KOPT-K1 (cell line): ENCODE results near the gene C11orf24.
"Not testable (repeated sequence)": the region's sequence is repeated elsewhere in the genome, so short reads cannot be mapped to it uniquely, and the experiment has no call there.

ENCODE experiments used
- H3K27ac ChIP-seq: fragments of 200-600 bp; sonication (generic); 2 replicates; pipeline ENCODE4 v1.5.1; 2016; ENCODE audit warnings: antibody characterized with exemption, mild to moderate bottlenecking, low read depth, low read length; ENCODE audit not compliant: poor library complexity, severe bottlenecking
- H3K36me3 ChIP-seq: fragments of 200-600 bp; sonication (generic); 2 replicates; pipeline ENCODE4 v1.5.1; 2017; ENCODE audit warnings: antibody characterized with exemption, mild to moderate bottlenecking, low read length, moderate library complexity; ENCODE audit not compliant: insufficient read depth
- H3K9me3 ChIP-seq: fragments of 200-600 bp; sonication (generic); 2 replicates; pipeline ENCODE4 v1.5.1; 2017; ENCODE audit warnings: antibody characterized with exemption, low read length, mild to moderate bottlenecking; ENCODE audit not compliant: insufficient read depth, poor library complexity, severe bottlenecking

C11orf24 gene

DNA sequence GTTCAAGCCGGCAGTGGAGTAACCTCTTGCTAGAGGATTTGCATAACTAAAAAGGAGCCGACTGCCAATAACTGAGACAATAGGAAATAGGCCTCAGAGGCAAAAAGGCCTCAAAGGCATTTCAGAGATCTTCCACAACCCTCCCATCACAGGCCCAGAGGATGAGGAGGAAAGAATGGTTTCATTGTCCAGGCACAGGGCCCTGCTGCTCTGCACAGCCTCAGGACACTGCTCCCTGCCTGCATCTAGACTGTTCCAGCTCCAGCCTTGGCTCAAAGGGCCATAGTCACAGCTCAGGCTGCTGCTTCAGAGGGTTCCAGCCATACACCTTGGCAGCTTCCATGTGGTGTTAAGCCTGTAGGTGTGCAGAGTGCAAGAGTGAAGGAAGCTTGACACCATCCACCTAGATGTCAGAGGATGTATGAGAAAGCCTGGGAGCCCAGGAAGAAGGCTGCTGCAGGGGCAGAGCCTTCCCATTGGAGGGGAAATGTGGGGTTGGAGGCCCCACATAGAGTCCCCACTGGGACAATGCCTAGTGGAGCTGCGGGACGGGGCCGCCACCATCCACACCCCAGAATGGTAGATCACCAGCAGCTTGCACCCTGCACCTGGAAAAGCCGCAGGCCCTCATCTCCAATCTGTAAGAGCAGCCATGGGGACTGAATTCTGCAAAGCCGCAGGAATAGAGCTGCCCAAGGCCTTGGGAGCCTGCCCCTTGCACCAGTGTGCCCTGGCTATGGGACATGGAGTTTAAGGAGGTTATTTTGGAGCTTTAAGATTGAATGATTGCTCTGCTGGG is 32.4 kb upstream of the C11orf24 start:
- H3K36me3 ChIP-seq = no peaks in the 10 kb centered on the region
- no peak overlapping the region for H3K27ac ChIP-seq
- peaks cover 15% of the 10 kb centered on the region for H3K9me3 ChIP-seq

GRCh38 chr11:68303083-68303482 is 31.3 kb upstream of the C11orf24 start:
- peaks cover 15% of the 10 kb centered on the region for H3K9me3 ChIP-seq

DNA sequence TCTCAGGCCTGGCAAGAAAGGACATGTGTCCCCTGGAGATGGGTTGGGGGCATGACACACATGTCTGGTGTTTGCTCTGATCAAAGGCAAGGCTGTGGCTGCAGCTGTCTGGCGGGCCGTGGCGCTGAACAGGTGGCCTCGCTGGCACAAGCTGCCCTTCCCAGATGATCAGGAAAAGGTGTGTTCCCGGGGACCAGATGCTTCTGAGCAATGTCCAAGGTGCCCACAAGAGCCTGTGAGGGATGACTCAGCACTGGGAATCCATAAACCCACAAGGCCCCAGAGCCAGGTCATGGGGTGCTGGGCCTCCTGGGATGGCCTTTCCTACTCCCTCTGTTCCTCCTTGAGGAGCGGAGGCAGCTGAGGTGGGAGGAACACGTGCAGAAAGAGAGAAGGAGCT is 30.9 kb upstream of the C11orf24 start:
- peaks cover 15% of the 10 kb centered on the region for H3K9me3 ChIP-seq
- H3K27ac ChIP-seq = no peak overlapping the region
- no peaks in the 10 kb centered on the region for H3K36me3 ChIP-seq

More at GRCh38 chr11:68303083-68303482, 31.3 kb upstream of the C11orf24 start:
- no peak overlapping the region for H3K27ac ChIP-seq
- no peaks in the 10 kb centered on the region for H3K36me3 ChIP-seq

- H3K36me3 ChIP-seq = no peaks in the 10 kb centered on the region
- H3K9me3 ChIP-seq = peaks cover 15% of the 10 kb centered on the region
- no peak overlapping the region for H3K27ac ChIP-seq
These were observed 30.5 kb upstream of the C11orf24 start for GRCh38 chr11:68302256-68302655.

- Histone ChIP-seq H3K36me3 (no peaks in the 10 kb centered on the region), H3K27ac (no peak overlapping the region), H3K9me3 (peaks cover 15% of the 10 kb centered on the region)
These were observed 28.5 kb upstream of the C11orf24 start for GRCh38 chr11:68300076-68300830.

- H3K27ac ChIP-seq, H3K36me3 ChIP-seq: not testable (repeated sequence)
These were observed 27.7 kb upstream of the C11orf24 start for GRCh38 chr11:68299517-68299879.

GRCh38 chr11:68298659-68299516 is 27.1 kb upstream of the C11orf24 start:
- no peaks in the 10 kb centered on the region for H3K36me3 ChIP-seq
- peaks cover 3% of the 10 kb centered on the region for H3K9me3 ChIP-seq
- H3K27ac ChIP-seq = no peak overlapping the region

More at GRCh38 chr11:68299517-68299879, 27.7 kb upstream of the C11orf24 start:
- H3K9me3 ChIP-seq = not testable (repeated sequence)

GRCh38 chr11:68297812-68298658 is 26.3 kb upstream of the C11orf24 start:
- no peaks in the 10 kb centered on the region for H3K36me3 ChIP-seq
- no peak overlapping the region for H3K27ac ChIP-seq

GRCh38 chr11:68297494-68297811 is 25.7 kb upstream of the C11orf24 start:
- H3K9me3 ChIP-seq = no peaks in the 10 kb centered on the region

More at GRCh38 chr11:68297812-68298658, 26.3 kb upstream of the C11orf24 start:
- H3K9me3 ChIP-seq = no peaks in the 10 kb centered on the region

GRCh38 chr11:68297052-68297378 is 25.2 kb upstream of the C11orf24 start:
- Histone ChIP-seq H3K36me3 (no peaks in the 10 kb centered on the region), H3K9me3 (no peaks in the 10 kb centered on the region), H3K27ac (no peak overlapping the region)

More at GRCh38 chr11:68297494-68297811, 25.7 kb upstream of the C11orf24 start:
- Histone ChIP-seq H3K36me3 (no peaks in the 10 kb centered on the region), H3K27ac (no peak overlapping the region)

GRCh38 chr11:68296344-68297051 is 24.7 kb upstream of the C11orf24 start:
- H3K9me3 ChIP-seq = no peaks in the 10 kb centered on the region
- H3K36me3 ChIP-seq = no peaks in the 10 kb centered on the region
- no peak overlapping the region for H3K27ac ChIP-seq

- Histone ChIP-seq H3K27ac (no peak overlapping the region), H3K36me3 (no peaks in the 10 kb centered on the region), H3K9me3 (no peaks in the 10 kb centered on the region)
These were observed 24.2 kb upstream of the C11orf24 start for GRCh38 chr11:68295940-68296339.

DNA sequence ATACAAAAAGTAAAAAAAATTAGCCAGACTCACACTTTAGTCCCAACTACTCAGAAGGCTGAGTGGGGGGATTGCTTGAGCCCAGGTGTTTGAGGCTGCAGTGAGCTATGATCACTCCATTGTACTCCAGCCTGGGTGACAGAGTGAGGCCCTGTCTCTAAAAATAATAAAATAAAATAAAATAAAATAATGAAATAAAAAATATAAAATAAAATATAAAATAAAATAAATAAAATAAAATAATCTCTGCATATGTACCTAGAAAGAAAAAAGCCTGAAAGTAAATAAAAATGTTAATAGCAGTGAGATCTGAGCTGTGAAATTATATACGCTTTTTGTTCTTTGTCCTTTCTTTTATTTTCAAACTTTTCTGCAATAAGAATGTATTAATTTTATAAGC is 23.5 kb upstream of the C11orf24 start:
- no peaks in the 10 kb centered on the region for H3K36me3 ChIP-seq
- no peaks in the 10 kb centered on the region for H3K9me3 ChIP-seq
- no peak overlapping the region for H3K27ac ChIP-seq

GRCh38 chr11:68293708-68294107 is 21.9 kb upstream of the C11orf24 start:
- Histone ChIP-seq H3K36me3 (no peaks in the 10 kb centered on the region), H3K27ac (no peak overlapping the region), H3K9me3 (peaks cover 4% of the 10 kb centered on the region)
